ENCODE results near the gene LPIN3.

Gene LPIN3

GRCh38 chr20:41352666-41353065 lies 12.0 kb downstream of the LPIN3 start:
- DNase-seq: no peak

- DNase-seq: no peak
These were observed 12.9 kb downstream of the LPIN3 start for GRCh38 chr20:41353530-41353929.

- no peak for DNase-seq
These were observed 14.6 kb downstream of the LPIN3 start for GRCh38 chr20:41355192-41355591.

- DNase-seq: no peak
These were observed 15.1 kb downstream of the LPIN3 start for GRCh38 chr20:41355598-41356203.

GRCh38 chr20:41356951-41357350 lies 16.3 kb downstream of the LPIN3 start:
- DNase-seq: no peak

- no peak for DNase-seq
These were observed 17.0 kb downstream of the LPIN3 start for GRCh38 chr20:41357424-41358163.

- DNase-seq: no peak
These were observed 17.6 kb downstream of the LPIN3 start for GRCh38 chr20:41358230-41358629.

- DNase-seq: no peak
These were observed 18.1 kb downstream of the LPIN3 start for GRCh38 chr20:41358717-41359116.

GRCh38 chr20:41359541-41360011 lies 19.0 kb downstream of the LPIN3 start:
- no peak for DNase-seq

- no peak for DNase-seq
These were observed 20.5 kb downstream of the LPIN3 start for GRCh38 chr20:41360831-41361756.

- no peak for DNase-seq
These were observed 21.4 kb downstream of the LPIN3 start for GRCh38 chr20:41361757-41362747.

- DNase-seq: no peak
These were observed 22.1 kb downstream of the LPIN3 start for GRCh38 chr20:41362748-41363140.

- no peak for DNase-seq
These were observed 23.0 kb downstream of the LPIN3 start for GRCh38 chr20:41363601-41364000.

- DNase-seq: no peak
These were observed 23.7 kb downstream of the LPIN3 start for GRCh38 chr20:41364236-41364855.

GRCh38 chr20:41364967-41365765 lies 24.5 kb downstream of the LPIN3 start:
- no peak for DNase-seq

GRCh38 chr20:41365777-41366545 lies 25.3 kb downstream of the LPIN3 start:
- peak; percentile 25 for DNase-seq

GRCh38 chr20:41366546-41367392 lies 26.1 kb downstream of the LPIN3 start, which contains the start of gene EMILIN3:
EMILIN3 (minus strand) TSS chr20:41366818; CDS start chr20:41366634, 184 bp downstream.
- no peak for DNase-seq

- DNase-seq: no peak
These were observed 26.7 kb downstream of the LPIN3 start for GRCh38 chr20:41367393-41367695.

- DNase-seq: no peak
These were observed 27.3 kb downstream of the LPIN3 start for GRCh38 chr20:41367956-41368355.

All from NCI-H526 treated with DMSO at 0.1 percent for 48 hours (cell line).